Trophoblast cell (in vitro differentiated cells and primary cell): Measurements from ENCODE around the gene LDB2.

ENCODE experiments used
- DNase-seq, 2 donors: peaks; one replicate each; pipeline ENCODE4 v3.0.0-alpha.2; 2016
- H2AFZ ChIP-seq: 2 replicates; pipeline ENCODE4 v1.6.1; 2013; ENCODE audit warnings: low read length, moderate library complexity, mild to moderate bottlenecking; ENCODE audit not compliant: insufficient read depth, poor library complexity
- H2AK5ac ChIP-seq: 2 replicates; pipeline ENCODE4 v1.6.1; 2013; ENCODE audit warnings: mild to moderate bottlenecking, low read length
- H2BK120ac ChIP-seq: 2 replicates; pipeline ENCODE4 v1.6.1; 2013; ENCODE audit warnings: low read length, mild to moderate bottlenecking, moderate library complexity; ENCODE audit not compliant: insufficient read depth, poor library complexity
- H2BK12ac ChIP-seq: 2 replicates; pipeline ENCODE4 v1.6.1; 2013; ENCODE audit warnings: mild to moderate bottlenecking, low read length, moderate library complexity
- H2BK5ac ChIP-seq: 2 replicates; pipeline ENCODE4 v1.6.1; 2013; ENCODE audit warnings: low read length, low read depth, moderate library complexity, mild to moderate bottlenecking; ENCODE audit not compliant: poor library complexity
- H3K14ac ChIP-seq: 2 replicates; pipeline ENCODE4 v1.6.1; 2013; ENCODE audit warnings: mild to moderate bottlenecking, low read length
- H3K18ac ChIP-seq: 2 replicates; pipeline ENCODE4 v1.6.1; 2013; ENCODE audit warnings: mild to moderate bottlenecking, low read length
- H3K23ac ChIP-seq: 2 replicates; pipeline ENCODE4 v1.6.1; 2013; ENCODE audit warnings: low read length
- H3K27ac ChIP-seq: 2 replicates; pipeline ENCODE4 v1.5.1; 2013; ENCODE audit warnings: low read depth, mild to moderate bottlenecking, inconsistent platforms, low read length, moderate library complexity
- H3K27me3 ChIP-seq: 2 replicates; pipeline ENCODE4 v1.6.1; 2013; ENCODE audit warnings: inconsistent platforms, mild to moderate bottlenecking, low read length, moderate library complexity; ENCODE audit not compliant: insufficient read depth
- H3K36me3 ChIP-seq, 2 experiments: 1 replicate in 1 of 2; 2 replicates in 1 of 2; pipeline ENCODE4 v1.6.1; 2013; ENCODE audit warnings: low read length in 2 of 2, mild to moderate bottlenecking in 2 of 2, moderate library complexity in 1 of 2; ENCODE audit not compliant: insufficient read depth in 2 of 2, control insufficient read depth in 1 of 2
- H3K4ac ChIP-seq: 2 replicates; pipeline ENCODE4 v1.6.1; 2013; ENCODE audit warnings: low read depth, mild to moderate bottlenecking, low read length, moderate library complexity
- H3K4me1 ChIP-seq, 2 experiments: 1 replicate in 1 of 2; 2 replicates in 1 of 2; pipeline ENCODE4 v1.6.1; 2013; ENCODE audit warnings: low read length in 2 of 2, mild to moderate bottlenecking in 2 of 2, moderate library complexity in 1 of 2; ENCODE audit not compliant: insufficient read depth in 2 of 2, control insufficient read depth in 1 of 2
- H3K4me2 ChIP-seq: 2 replicates; pipeline ENCODE4 v1.6.1; 2013; ENCODE audit warnings: inconsistent platforms, mild to moderate bottlenecking, low read length, moderate library complexity
- H3K4me3 ChIP-seq: 2 replicates; pipeline ENCODE4 v1.5.1; 2013; ENCODE audit warnings: mild to moderate bottlenecking, low read depth, low read length, inconsistent platforms
- H3K79me1 ChIP-seq: one replicate; pipeline ENCODE4 v1.6.1; 2013; ENCODE audit warnings: low read length
- H3K79me2 ChIP-seq: 2 replicates; pipeline ENCODE4 v1.6.1; 2013; ENCODE audit warnings: low read length, mild to moderate bottlenecking; ENCODE audit not compliant: control insufficient read depth, insufficient read depth, poor library complexity
- H3K9ac ChIP-seq: 2 replicates; pipeline ENCODE4 v1.6.1; 2013; ENCODE audit warnings: mild to moderate bottlenecking, low read length
- H3K9me3 ChIP-seq: 2 replicates; pipeline ENCODE4 v1.6.1; 2013; ENCODE audit warnings: low read depth, mild to moderate bottlenecking, control low read depth, inconsistent platforms, low read length; ENCODE audit not compliant: insufficient read depth
- H4K12ac ChIP-seq: 2 replicates; pipeline ENCODE4 v1.6.1; 2013; ENCODE audit warnings: low read depth, mild to moderate bottlenecking, low read length, moderate library complexity
- H4K8ac ChIP-seq: 2 replicates; pipeline ENCODE4 v1.6.1; 2013; ENCODE audit warnings: low read depth, mild to moderate bottlenecking, low read length, moderate library complexity
- H4K91ac ChIP-seq: one replicate; pipeline ENCODE4 v1.6.1; 2013; ENCODE audit warnings: low read depth, mild to moderate bottlenecking, low read length, moderate library complexity
- WGBS: extraction: QIAGEN DNeasy Blood & Tissue Kit; methylation state at CpG from one replicate; pipeline ENCODE4 v1.1.7; 2013; ENCODE audit warnings: missing lambda C conversion rate; ENCODE audit not compliant: insufficient read length, insufficient coverage; ENCODE audit errors: extremely low coverage; 5-methylcytosine and 5-hydroxymethylcytosine counted together

The LDB2 gene

GRCh38 chr4:16817286-16817685 lies 81.2 kb downstream of the LDB2 start:
- no CpG with 5 or more reads among the region's 1 CpG for WGBS
- no peak overlapping the region for H2AK5ac ChIP-seq
- DNase-seq = no peak

GRCh38 chr4:16814361-16814760 lies 84.1 kb downstream of the LDB2 start:
- no peak overlapping the region for H2AFZ ChIP-seq
- H2AK5ac ChIP-seq = no peak overlapping the region
- no peak overlapping the region for H4K8ac ChIP-seq
- H3K9me3 ChIP-seq = no peaks in the 10 kb centered on the region
- H2BK12ac ChIP-seq = no peak overlapping the region
- no peak overlapping the region for H4K12ac ChIP-seq
- no peaks in the 10 kb centered on the region for H3K79me2 ChIP-seq
- H3K79me1 ChIP-seq = no peaks in the 10 kb centered on the region
- H3K27ac ChIP-seq = no peak overlapping the region
- no peak overlapping the region for H2BK120ac ChIP-seq
- H2BK5ac ChIP-seq = no peak overlapping the region
- no peak overlapping the region for H3K14ac ChIP-seq
- no peak overlapping the region for H3K4me2 ChIP-seq
- H3K9ac ChIP-seq = no peak overlapping the region
- H4K91ac ChIP-seq = no peak overlapping the region
- no CpG with 5 or more reads among the region's 1 CpG for WGBS
- H3K4me3 ChIP-seq = no peak overlapping the region
- H3K18ac ChIP-seq = no peak overlapping the region
- H3K4ac ChIP-seq = no peak overlapping the region
- no peaks in the 10 kb centered on the region for H3K4me1 ChIP-seq
- H3K36me3 ChIP-seq = no peaks in the 10 kb centered on the region
- H3K23ac ChIP-seq = no peak overlapping the region
- DNase-seq = no peak
- H3K27me3 ChIP-seq = no peaks in the 10 kb centered on the region

More at GRCh38 chr4:16817286-16817685, 81.2 kb downstream of the LDB2 start:
- Histone ChIP-seq H3K14ac (no peak overlapping the region), H3K27ac (no peak overlapping the region), H2BK5ac (no peak overlapping the region), H3K18ac (no peak overlapping the region), H3K23ac (no peak overlapping the region), H2AFZ (no peak overlapping the region), H3K79me1 (no peaks in the 10 kb centered on the region), H3K27me3 (no peaks in the 10 kb centered on the region), H3K4me3 (no peak overlapping the region), H3K4ac (no peak overlapping the region), H3K36me3 (no peaks in the 10 kb centered on the region), H4K12ac (no peak overlapping the region), H3K79me2 (no peaks in the 10 kb centered on the region), H3K4me2 (no peak overlapping the region), H3K9me3 (no peaks in the 10 kb centered on the region), H4K8ac (no peak overlapping the region), H3K4me1 (no peaks in the 10 kb centered on the region), H3K9ac (no peak overlapping the region), H2BK12ac (no peak overlapping the region), H4K91ac (no peak overlapping the region), H2BK120ac (no peak overlapping the region)

- Histone ChIP-seq H3K79me2 (no peaks in the 10 kb centered on the region), H3K9me3 (no peaks in the 10 kb centered on the region), H2BK5ac (no peak overlapping the region), H3K27ac (no peak overlapping the region), H2BK120ac (no peak overlapping the region), H4K8ac (no peak overlapping the region), H3K4me1 (no peaks in the 10 kb centered on the region), H3K27me3 (no peaks in the 10 kb centered on the region), H2AFZ (no peak overlapping the region), H3K4me3 (no peak overlapping the region), H2BK12ac (no peak overlapping the region), H3K4me2 (no peak overlapping the region), H3K36me3 (no peaks in the 10 kb centered on the region), H2AK5ac (no peak overlapping the region), H3K23ac (no peak overlapping the region), H3K14ac (no peak overlapping the region), H4K12ac (no peak overlapping the region), H3K9ac (no peak overlapping the region), H3K18ac (no peak overlapping the region), H3K4ac (no peak overlapping the region), H3K79me1 (no peaks in the 10 kb centered on the region), H4K91ac (no peak overlapping the region)
- DNase-seq = no peak
- WGBS = no CpG with 5 or more reads among the region's 3 CpGs
Observed at GRCh38 chr4:16812041-16812440, 86.4 kb downstream of the LDB2 start.

GRCh38 chr4:16809943-16810342 lies 88.5 kb downstream of the LDB2 start:
- H3K9ac ChIP-seq = no peak overlapping the region
- no peak for DNase-seq

More at GRCh38 chr4:16809943-16810342, 88.5 kb downstream of the LDB2 start:
- no peak overlapping the region for H2BK12ac ChIP-seq
- H4K12ac ChIP-seq = no peak overlapping the region
- no peak overlapping the region for H3K14ac ChIP-seq
- no peak overlapping the region for H3K4me2 ChIP-seq
- H3K4me3 ChIP-seq = no peak overlapping the region
- H3K79me2 ChIP-seq = no peaks in the 10 kb centered on the region
- H2AFZ ChIP-seq = no peak overlapping the region
- no peaks in the 10 kb centered on the region for H3K9me3 ChIP-seq
- H3K27me3 ChIP-seq = no peaks in the 10 kb centered on the region
- no peak overlapping the region for H4K91ac ChIP-seq
- H3K18ac ChIP-seq = no peak overlapping the region
- no peak overlapping the region for H3K27ac ChIP-seq
- no peak overlapping the region for H3K4ac ChIP-seq
- no peak overlapping the region for H4K8ac ChIP-seq
- H2BK5ac ChIP-seq = no peak overlapping the region
- H2BK120ac ChIP-seq = no peak overlapping the region
- no peak overlapping the region for H3K23ac ChIP-seq
- no peaks in the 10 kb centered on the region for H3K36me3 ChIP-seq
- no peaks in the 10 kb centered on the region for H3K79me1 ChIP-seq
- H3K4me1 ChIP-seq = no peaks in the 10 kb centered on the region
- no peak overlapping the region for H2AK5ac ChIP-seq
- no CpG with 5 or more reads among the region's 3 CpGs for WGBS
